Measurements from ENCODE around the gene THG1L. TPM values are rescaled to one million over a fixed set of nuclear protein-coding genes. Genes with fewer than 3 reads are reported as not detected.
"Not testable (repeated sequence)": the region's sequence is repeated elsewhere in the genome, so short reads cannot be mapped to it uniquely, and the experiment has no call there.

Gene THG1L
- total and polyA plus RNA-seq, 2 of the 4 experiments (the other 2 are of a cell fraction): 15.2 to 20.4 TPM

GRCh38 chr5:157721159-157721558 is 10.1 kb upstream of the THG1L start:
- dilution Hi-C loops (cut with HindIII; ENCODE audit: low sequenced_read_pairs, unreplicated experiment) (no loop called here), in situ Hi-C loops (cut with MboI; ENCODE audit: low sequenced_read_pairs) (no loop called here), intact Hi-C loops (cut with micrococcal nuclease) (no loop called here)
- Histone ChIP-seq H2AK9ac (replicated peaks; ENCODE audit: low read depth, low read length, poor library complexity) (no peak overlapping the region), H3K9me3 (ENCODE audit: control insufficient read depth, insufficient read depth, low read length) (no peaks in the 10 kb centered on the region), H2BK15ac (ENCODE audit: low read depth, low read length) (no peak overlapping the region), H3K4ac (ENCODE audit: low read depth, low read length) (no peak overlapping the region), H4K8ac (ENCODE audit: low read depth in 2 of 2, low read length in 2 of 2) (no peak overlapping the region), H2AK5ac (ENCODE audit: low read depth, low read length) (no peak overlapping the region; the same call in 1 of the 2 replicates), H3K36me3 (ENCODE audit: control insufficient read depth, insufficient read depth, low read length) (no peaks in the 10 kb centered on the region), H3K9ac (ENCODE audit: low read depth, low read length) (no peak overlapping the region), H3K27ac (ENCODE audit: insufficient read depth, low read length) (no peak overlapping the region), H3K4me1 (ENCODE audit: control insufficient read depth, insufficient read depth, low read length) (no peaks in the 10 kb centered on the region), H4K5ac (ENCODE audit: low read depth, low read length) (no peak overlapping the region), H4K20me1 (ENCODE audit: insufficient read depth, low read length) (no peaks in the 10 kb centered on the region), H3K79me1 (ENCODE audit: low read depth in 1 of 2, low read length in 2 of 2) (no peaks in the 10 kb centered on the region), H2BK5ac (ENCODE audit: low read depth, low read length, poor library complexity, severe bottlenecking) (no peak overlapping the region), H3K18ac (ENCODE audit: low read depth, low read length) (no peak overlapping the region), H3K27me3 (ENCODE audit: control insufficient read depth, insufficient read depth, low read length) (no peaks in the 10 kb centered on the region), H4K91ac (ENCODE audit: insufficient read depth, low read depth, low read length) (no peak overlapping the region), H3K4me2 (ENCODE audit: low read depth, low read length) (no peak overlapping the region), H3K9me1 (ENCODE audit: insufficient read depth, low read length) (no peaks in the 10 kb centered on the region), H3K14ac (replicated peaks; ENCODE audit: low read depth, low read length) (no peak overlapping the region), H2AFZ (replicated peaks; ENCODE audit: low read length, poor library complexity) (no peak overlapping the region), H3K23ac (ENCODE audit: low read depth, low read length) (no peak overlapping the region), H2BK20ac (ENCODE audit: low read depth, low read length) (no peak overlapping the region), H3K4me3 (ENCODE audit: insufficient read depth, low read depth, low read length) (no peak overlapping the region), H2BK120ac (ENCODE audit: low read depth, low read length) (no peak overlapping the region), H3K56ac (ENCODE audit: extremely low read depth, insufficient read depth, low read length) (no peak overlapping the region)
- DNase-seq: no peak
- BruUV-seq (replicated peaks): no TSS peak
- ChIA-PET CTCF (interaction anchor here (0.7 kb wide), 1 partner anchor 10 kb away, joined by 3 read pairs; the partner anchor contains the start of gene THG1L), POLR2A (ENCODE audit: unreplicated experiment) (no interaction called here)
- WGBS, 2 experiments (ENCODE audit: extremely low coverage in 2 of 2, insufficient read length in 1 of 2): 0% methylated on average over 1 of the region's 6 CpGs; no CpG with 5 or more reads in 1 of the 2 experiments
- no peak for ATAC-seq (ENCODE audit: low read depth)
- no peak for TF ChIP-seq MAZ (IDR thresholded peaks at IDR 0.05; ENCODE audit: borderline replicate concordance, low read depth, low read length)
- no peak for TF ChIP-seq USF2 (IDR thresholded peaks at IDR 0.05; ENCODE audit: low read depth, low read length)
- no peak for TF ChIP-seq CEBPB (IDR thresholded peaks at IDR 0.05; ENCODE audit: low read depth, low read length)

DNA sequence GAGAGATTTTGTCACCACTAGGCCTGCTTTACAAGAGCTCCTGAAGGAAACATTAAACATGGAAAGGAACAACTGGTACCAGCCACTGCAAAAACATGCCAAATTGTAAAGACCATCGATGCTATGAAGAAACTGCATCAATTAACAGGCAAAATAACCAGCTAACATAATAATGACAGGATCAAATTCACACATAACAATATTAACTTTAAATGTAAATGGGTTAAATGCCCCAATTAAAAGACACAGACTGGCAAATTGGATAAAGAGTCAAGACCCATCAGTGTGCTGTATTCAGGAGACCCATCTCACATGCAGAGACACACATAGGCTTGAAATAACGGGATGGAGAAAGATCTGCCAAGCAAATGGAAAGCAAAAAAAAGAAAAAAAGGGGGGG is 8.3 kb upstream of the THG1L start:
- H3K9ac ChIP-seq (ENCODE audit: low read depth, low read length); intact Hi-C loops (cut with micrococcal nuclease); H2AFZ ChIP-seq (replicated peaks; ENCODE audit: low read length, poor library complexity); in situ Hi-C loops (cut with MboI; ENCODE audit: low sequenced_read_pairs); H4K5ac ChIP-seq (ENCODE audit: low read depth, low read length); H2BK20ac ChIP-seq (ENCODE audit: low read depth, low read length); H2BK5ac ChIP-seq (ENCODE audit: low read depth, low read length, poor library complexity, severe bottlenecking); POLR2A ChIA-PET (ENCODE audit: unreplicated experiment); ATAC-seq (ENCODE audit: low read depth); H3K27ac ChIP-seq (ENCODE audit: insufficient read depth, low read length); H2BK15ac ChIP-seq (ENCODE audit: low read depth, low read length); H4K8ac ChIP-seq (ENCODE audit: low read depth in 2 of 2, low read length in 2 of 2); H3K27me3 ChIP-seq (ENCODE audit: control insufficient read depth, insufficient read depth, low read length); H4K20me1 ChIP-seq (ENCODE audit: insufficient read depth, low read length); H3K4me2 ChIP-seq (ENCODE audit: low read depth, low read length); H3K9me1 ChIP-seq (ENCODE audit: insufficient read depth, low read length); BruUV-seq (replicated peaks); H3K4me3 ChIP-seq (ENCODE audit: insufficient read depth, low read depth, low read length); H2BK120ac ChIP-seq (ENCODE audit: low read depth, low read length); H3K4ac ChIP-seq (ENCODE audit: low read depth, low read length); H2AK9ac ChIP-seq (replicated peaks; ENCODE audit: low read depth, low read length, poor library complexity); H4K91ac ChIP-seq (ENCODE audit: insufficient read depth, low read depth, low read length); dilution Hi-C loops (cut with HindIII; ENCODE audit: low sequenced_read_pairs, unreplicated experiment); H3K79me1 ChIP-seq (ENCODE audit: low read depth in 1 of 2, low read length in 2 of 2); CTCF ChIA-PET; H3K18ac ChIP-seq (ENCODE audit: low read depth, low read length); H2AK5ac ChIP-seq (ENCODE audit: low read depth, low read length); H3K36me3 ChIP-seq (ENCODE audit: control insufficient read depth, insufficient read depth, low read length); DNase-seq; H3K9me3 ChIP-seq (ENCODE audit: control insufficient read depth, insufficient read depth, low read length); H3K23ac ChIP-seq (ENCODE audit: low read depth, low read length); H3K4me1 ChIP-seq (ENCODE audit: control insufficient read depth, insufficient read depth, low read length); H3K14ac ChIP-seq (replicated peaks; ENCODE audit: low read depth, low read length); H3K56ac ChIP-seq (ENCODE audit: extremely low read depth, insufficient read depth, low read length): not testable (repeated sequence)
- no CpG with 5 or more reads among the region's 2 CpGs for WGBS, 2 experiments (ENCODE audit: extremely low coverage in 2 of 2, insufficient read length in 1 of 2)

All from IMR-90 (cell line).